ENCODE measurements around the gene DRD4. TPM values are rescaled to one million over a fixed set of nuclear protein-coding genes. Genes with fewer than 3 reads are reported as not detected.

The DRD4 gene
- polyA plus RNA-seq, 4 donors = 1.8 to 5.2 (median 4.7) TPM

DNA sequence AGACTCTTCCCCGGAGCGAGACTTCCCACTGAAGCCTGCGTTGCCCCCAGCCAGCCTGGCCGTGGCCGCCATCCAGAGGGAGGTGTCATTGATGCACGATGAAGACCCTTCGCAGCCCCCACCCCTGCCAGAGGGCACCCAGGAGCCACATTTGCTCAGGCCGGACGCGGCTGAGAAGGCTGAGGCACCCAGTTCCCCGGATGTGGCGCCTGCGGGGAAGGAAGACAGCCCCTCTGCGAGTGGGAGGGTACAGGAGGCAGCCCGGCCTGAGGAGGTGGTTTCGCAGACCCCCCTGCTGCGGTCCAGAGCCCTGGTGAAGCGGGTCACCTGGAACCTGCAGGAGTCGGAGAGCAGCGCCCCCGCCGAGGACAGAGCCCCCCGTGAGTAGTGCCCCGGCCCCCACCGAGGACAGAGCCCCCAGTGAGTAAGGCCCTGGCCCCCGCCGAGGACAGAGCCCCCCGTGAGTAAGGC is 27.7 kb upstream of the DRD4 start:
- DNase-seq (ENCODE audit: low read depth in 4 of 4, low spot score in 2 of 4) = no peak

DNA sequence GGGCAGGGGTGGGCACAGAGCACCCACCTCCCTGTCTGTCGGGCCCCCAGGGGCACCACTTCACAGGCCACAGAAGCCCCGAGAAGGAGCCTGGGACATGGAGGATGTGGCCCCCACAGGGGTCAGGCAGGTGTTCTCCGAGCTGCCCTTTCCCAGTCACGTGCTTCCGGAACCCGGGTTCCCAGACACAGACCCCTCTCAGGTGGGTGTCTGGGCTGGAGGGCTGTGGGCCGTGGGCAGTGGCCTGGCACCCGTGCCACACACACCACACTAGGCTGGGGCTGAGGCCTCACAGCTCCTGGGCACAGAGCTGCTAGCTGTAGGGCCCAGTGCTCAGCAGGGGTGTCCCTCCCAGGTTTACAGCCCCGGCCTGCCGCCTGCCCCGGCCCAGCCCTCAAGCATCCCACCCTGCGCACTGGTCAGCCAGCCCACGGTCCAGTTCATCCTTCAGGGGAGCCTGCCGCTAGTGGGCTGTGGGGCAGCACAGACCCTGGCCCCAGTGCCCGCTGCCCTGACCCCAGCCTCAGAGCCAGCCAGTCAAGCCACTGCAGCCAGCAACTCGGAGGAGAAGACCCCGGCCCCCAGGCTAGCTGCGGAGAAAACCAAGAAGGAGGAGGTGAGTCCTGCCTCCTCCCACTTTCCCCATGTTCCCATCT is 26.8 kb upstream of the DRD4 start:
- DNase-seq (ENCODE audit: low read depth in 4 of 4, low spot score in 2 of 4) = no peak

DNA sequence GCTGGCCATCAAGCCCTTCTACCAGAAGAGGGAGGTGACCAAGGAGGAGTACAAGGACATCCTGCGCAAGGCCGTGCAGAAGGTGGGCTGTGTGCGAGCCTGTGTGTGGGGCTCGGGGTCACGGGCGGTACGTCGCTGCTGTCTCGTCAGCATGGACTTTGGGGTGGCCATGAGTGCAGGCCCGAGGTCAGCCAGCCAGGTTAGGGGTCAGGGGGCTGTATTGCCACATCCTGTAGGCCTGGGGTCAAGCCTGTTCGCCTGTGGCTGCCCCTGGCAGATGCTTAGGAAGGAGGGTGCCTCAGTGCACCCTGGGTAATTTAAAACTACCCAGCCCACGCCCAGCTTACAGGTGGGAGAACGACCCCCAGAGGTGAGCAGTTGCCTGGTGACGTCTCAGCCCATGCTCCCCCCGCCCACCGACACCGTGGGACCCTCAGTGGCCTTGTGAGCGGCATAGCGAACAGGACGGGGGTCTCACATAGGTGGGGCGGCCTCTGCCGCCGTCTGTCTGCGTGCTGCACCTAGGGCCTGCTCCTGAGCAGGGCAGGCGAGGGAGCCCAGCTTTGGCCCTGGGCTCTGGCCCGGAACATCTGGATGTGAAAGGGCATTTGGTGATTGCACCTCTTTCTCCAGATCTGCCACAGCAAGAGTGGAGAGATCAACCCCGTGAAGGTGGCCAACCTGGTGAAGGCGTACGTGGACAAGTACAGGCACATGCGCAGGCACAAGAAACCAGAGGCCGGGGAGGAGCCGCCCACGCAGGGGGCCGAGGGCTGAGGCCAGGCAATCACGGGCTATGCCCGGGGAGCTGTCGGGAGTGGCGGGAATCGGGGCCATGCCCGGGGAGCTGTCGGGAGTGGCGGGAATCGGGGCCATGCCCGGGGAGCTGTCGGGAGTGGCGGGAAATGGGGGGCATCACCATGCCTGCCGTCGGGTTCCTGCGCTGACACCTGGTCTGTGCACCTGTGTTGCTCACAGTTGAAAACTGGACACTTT is 25.8 kb upstream of the DRD4 start:
- no peak for DNase-seq (ENCODE audit: low read depth in 4 of 4, low spot score in 2 of 4)

DNA sequence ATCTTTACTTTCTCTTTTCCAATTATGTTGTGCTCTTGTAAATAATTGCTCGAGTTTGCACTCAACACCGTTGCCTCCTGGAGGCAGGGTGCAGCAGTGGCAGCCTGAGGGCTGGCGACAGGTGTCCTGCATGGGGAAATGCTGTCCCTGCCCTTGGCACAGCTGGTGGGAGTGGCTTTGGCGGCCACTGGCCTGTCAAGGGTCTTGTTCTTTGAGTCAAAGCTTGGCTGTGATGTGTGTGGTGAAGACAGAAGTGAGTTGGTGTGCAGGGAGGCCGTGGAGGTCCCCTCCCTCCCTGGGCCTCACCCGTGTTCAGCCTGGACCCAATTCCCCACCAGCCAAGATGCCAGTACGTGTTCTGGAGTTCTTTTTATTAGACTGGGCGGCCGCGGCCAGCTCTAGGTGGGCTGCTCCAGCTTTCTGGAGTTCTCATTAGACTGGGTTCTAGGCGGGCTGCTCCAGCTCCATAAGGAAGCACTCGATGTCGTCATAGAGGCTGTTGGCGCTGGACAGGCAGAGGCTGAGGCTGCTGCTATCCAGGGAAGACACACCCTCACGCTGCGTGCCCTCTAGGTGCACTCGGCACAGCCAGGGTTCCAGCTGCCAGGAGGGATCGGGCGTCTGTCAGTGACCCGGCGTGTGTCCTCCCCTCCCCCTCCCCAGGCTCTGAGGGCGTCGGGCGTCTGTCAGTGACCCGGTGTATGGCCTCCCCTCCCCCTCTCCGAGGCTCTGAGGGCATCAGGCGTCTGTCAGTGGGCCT is 24.7 kb upstream of the DRD4 start:
- DNase-seq (ENCODE audit: low read depth in 4 of 4, low spot score in 2 of 4) = no peak

DNA sequence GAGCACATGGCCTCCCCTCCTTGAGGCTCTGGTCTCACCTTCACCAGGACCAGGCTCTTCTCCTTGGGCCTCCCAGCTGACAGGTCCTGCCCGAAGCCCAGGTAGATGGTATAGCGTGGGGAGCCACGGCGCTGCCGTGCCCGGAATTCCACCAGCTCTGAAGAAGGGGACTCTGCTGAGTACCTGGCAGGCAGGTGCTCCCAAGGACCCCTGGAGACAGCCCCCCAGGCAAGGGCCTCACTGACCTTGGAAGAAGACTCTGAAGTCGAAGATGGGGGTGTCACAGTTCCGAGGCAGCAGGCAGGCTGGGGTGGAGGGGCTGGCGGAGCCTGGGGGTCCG is 24.1 kb upstream of the DRD4 start:
- DNase-seq (ENCODE audit: low read depth in 4 of 4, low spot score in 2 of 4) = no peak

DNA sequence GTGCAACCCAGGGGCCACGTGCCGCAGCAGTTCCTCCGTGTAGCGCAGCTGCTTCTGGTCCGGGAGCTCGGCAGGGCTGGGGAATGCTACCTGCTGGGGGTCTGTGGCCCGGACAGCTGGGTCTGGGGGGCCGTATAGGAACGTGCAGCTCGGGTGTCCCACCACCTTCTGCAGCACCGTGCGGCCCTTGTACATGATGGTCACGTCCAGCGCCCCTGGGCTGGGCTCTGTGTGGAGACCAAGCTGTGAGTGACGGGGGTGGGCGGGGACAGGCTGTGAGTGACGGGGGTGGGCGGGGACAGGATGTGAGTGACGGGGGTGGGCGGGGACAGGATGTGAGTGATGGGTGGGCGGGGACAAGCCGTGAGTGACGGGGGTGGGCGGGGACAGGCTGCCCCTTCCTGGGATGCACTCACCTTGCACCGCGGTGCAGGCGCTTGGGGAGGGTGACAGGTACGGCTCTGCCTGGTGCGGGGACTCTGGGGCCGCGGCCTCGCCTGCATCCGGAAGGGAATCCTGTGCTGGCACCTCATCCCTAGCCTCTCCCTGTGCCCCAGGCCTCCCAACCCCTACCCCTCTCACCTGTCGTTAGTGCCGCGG is 23.6 kb upstream of the DRD4 start:
- no peak for DNase-seq (ENCODE audit: low read depth in 4 of 4, low spot score in 2 of 4)

DNA sequence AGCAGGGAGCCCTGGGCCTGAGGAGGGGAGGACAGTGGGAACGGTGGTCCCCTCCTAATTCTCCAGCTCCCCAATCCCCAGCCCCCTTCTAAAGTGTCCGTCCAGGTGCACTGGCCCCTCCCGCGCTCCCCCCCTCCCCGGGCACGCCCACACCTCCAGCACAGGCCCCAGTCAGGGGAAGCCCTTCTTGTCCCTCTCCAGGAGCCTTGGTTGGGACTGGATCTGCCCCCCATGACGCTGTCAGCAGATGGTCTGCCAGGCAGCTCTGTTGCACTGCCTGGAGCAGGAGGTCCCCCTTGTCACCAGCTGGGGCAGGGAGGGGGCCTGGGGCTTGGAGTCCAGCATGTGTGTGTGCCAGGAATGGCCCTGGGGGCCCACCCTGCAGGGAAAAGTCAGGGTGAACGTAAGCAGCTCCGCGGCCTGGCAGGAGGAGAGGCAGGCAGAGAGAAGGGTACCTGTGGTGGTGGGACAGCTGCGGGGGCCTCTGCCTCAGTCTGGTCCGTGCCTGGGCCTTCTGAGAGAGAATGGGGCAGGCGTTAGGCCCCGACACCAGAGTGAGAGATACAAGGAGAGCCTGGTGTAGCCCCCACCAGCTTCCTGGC is 22.9 kb upstream of the DRD4 start:
- no peak for DNase-seq (ENCODE audit: low read depth in 4 of 4, low spot score in 2 of 4)

DNA sequence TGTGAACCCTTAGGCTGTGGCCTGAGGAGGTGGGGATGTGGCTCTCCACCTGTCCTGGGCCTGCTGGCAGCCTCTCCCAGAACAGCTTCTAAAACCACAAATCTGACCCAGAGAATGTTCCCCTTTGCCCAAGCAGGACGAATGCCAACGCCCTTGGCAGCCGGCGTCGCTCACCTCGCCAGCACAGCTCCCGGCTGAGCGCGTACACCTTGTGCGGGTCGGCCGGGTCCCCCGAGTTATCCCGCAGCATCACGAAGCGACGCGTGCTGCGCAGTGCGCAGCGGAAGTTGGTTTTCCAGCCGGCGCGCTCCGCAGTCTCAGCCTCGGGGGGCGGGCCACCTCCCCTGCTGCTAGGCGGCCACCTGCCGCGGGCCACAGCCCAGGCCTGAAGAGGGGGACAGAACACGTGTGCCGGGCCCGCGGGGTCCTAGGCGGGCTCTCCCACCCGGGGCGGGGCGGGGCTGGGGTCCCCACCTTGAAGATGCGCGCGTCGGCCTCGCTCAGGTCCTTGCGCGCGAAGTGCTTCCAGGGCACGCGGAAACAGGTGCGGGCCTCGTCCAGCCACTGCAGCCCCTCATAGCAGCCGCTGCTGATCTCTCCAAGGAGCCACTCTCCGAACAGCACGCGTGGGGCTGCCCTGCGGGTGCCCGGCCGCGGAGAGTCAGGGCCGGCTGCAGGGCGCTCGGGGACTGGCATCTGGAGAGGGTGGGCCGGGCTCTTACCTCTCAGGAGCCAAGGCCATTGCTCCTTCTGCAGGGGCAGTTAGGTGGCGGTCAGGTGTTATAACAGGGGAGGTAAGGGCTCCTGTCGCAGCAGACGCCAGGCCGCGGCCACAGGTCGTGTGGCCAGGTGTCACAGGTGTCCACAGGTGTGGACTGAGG is 22.2 kb upstream of the DRD4 start:
- DNase-seq (ENCODE audit: low read depth in 4 of 4, low spot score in 2 of 4) = no peak

DNA sequence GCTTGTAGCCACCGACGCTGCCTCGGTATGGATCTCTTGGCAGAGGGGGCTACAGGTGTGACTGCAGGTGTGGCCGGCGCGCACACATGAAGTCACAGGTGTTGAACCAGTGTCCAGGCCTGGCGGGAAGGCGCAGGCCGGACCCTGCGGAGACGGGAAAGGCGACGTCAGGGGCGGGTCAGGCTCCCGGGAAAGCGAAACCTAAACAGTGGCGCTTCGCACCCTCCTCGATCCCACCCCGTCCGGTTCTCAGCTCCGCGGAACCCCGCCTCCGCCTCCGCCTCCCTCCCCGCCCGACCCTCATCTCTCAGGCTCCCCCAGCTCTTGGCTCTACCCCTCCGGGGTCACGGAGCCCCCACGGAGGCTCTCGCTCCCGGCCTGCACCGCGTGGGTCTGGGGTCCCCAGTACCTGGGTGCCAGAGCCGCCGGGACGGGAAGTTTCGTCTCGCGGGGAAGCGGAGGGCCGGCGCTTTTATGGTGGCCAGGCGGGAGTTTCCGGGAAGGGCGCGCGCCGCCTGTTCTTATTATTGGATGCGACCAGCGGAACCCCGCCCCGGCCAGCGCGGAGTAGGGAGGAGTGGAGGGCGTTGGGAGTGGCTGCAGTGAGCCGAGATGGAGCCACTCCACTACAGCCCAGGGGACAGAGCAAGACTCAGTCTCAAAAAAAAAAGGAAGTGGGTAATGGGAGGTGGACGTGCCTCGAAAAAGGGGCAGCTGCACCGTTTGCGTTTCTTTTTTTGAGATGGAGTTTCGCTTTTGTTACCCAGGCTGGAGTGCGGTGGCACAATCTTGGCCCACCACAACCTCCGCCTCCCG is 21.4 kb upstream of the DRD4 start, which contains the start of gene IRF7:
Gene IRF7, minus strand, starts transcription at position 447 of the 816 bp plus-strand sequence. CDS start 586 bp downstream, outside the sequence.
- DNase-seq (ENCODE audit: low read depth in 4 of 4, low spot score in 2 of 4) = peak; percentile 56 to 89 (median 79)

DNA sequence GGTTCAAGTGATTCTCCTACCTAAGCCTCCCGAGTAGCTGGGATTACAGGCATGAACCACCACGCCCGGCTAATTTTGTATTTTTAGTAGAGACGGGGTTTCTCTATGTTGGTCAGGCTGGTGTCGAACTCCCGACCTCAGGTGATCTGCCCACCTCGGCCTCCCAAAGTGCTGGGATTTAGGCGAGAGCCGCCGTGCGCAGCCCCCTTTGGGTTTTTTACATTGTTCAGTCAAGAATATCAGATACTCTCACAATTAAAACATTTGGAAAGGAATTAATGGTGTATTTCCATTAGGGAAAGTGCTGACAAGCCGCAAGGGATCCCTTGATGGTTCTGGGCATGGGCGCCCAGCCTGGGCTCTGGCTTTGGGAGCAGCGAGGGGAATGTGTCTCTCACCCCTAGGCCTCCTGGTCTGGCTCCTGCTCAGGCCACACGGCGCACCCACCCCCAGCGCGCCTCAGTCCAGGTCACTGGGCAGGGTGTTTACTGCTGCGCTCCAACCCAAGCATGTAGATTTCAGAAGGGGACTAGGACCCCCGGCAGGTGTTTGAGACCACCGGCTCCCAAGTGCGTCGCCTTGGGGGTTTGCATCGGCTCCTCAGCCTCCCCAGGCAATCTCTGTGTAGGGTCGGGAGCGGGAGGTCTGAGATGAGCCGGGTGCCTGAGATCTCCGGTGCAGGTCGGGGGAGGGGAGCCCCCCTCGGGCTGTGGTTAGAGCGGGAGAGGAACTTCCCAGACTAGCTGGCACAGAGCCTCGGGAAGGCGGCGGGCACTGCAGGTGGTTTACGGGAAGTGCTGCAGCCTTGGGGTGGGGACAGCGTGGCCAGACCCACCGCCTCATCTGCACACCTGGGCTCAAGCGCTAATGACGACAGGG is 20.5 kb upstream of the DRD4 start:
- DNase-seq (ENCODE audit: low read depth in 4 of 4, low spot score in 2 of 4) = no peak

DNA sequence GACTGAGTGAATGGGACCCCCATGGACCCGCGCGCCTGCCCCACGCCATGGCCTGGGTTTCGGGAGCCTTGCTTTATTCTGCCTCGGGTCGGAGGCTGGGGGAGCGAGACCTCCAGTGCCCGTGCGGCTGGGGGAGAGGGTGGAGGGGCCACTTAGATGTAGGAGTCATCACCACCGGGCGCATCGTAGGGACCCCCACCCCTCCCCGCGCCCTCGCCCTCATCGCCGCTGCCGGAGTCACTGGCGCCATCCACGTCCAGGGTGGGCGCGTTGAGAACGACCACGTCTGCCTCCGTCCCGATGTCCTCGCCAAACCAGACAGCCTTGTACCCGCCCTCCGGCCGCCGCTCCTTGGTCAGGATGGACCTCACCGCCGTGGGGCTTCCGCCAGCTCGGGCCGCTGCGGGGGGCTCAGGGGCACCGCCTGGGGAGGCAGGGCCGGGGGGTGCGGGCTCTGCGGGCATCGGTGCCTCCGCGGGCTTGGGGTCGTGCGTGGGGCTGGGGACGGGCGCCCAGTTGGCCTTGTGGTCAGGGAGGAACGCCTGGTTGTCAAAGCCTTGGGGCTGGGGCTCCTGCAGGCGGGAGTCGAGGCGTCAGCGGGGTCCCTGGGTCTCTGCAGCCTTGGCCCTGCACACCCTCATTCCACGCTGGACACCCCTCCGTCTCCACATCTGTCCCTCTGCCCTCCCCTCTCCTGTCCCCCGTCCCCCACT is 19.7 kb upstream of the DRD4 start:
- no peak for DNase-seq (ENCODE audit: low read depth in 4 of 4, low spot score in 2 of 4)

DNA sequence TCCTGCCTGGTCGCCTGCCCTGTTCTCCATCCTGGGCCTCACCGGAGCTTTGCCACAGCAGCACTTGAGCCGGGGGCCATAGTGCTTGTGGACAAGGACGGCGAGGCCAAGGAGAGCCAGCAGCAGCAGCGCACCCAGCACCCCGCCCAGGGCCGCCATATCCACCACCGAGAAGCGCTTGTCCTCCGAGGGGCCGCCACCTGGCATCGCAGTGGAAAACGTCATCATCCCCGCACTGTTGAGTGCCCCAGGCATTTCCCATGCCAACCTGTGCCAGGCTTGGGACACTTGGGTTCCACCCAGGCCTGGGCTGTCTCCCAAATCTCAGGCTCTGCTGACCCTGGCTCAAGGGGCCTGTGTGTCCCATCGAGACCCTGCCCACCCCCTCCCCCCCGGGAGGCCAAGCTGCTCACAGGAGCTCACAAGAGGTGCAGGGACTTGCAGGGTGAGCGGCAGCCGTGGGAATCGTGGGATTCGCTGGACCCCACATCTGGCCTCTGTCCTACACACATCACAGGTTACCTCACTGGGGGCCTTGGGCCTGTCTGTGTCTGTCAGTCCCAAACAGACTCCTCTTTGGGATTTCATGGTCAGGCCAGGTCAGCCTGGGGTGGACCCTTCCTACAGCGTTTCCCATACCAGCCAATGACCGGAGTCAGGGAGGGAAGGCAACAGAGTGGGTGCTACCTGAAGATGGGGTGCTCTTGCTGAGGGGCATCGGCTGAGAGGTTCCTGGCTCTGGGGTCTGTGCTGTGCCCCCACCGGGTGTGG is 19.0 kb upstream of the DRD4 start:
- no peak for DNase-seq (ENCODE audit: low read depth in 4 of 4, low spot score in 2 of 4)

DNA sequence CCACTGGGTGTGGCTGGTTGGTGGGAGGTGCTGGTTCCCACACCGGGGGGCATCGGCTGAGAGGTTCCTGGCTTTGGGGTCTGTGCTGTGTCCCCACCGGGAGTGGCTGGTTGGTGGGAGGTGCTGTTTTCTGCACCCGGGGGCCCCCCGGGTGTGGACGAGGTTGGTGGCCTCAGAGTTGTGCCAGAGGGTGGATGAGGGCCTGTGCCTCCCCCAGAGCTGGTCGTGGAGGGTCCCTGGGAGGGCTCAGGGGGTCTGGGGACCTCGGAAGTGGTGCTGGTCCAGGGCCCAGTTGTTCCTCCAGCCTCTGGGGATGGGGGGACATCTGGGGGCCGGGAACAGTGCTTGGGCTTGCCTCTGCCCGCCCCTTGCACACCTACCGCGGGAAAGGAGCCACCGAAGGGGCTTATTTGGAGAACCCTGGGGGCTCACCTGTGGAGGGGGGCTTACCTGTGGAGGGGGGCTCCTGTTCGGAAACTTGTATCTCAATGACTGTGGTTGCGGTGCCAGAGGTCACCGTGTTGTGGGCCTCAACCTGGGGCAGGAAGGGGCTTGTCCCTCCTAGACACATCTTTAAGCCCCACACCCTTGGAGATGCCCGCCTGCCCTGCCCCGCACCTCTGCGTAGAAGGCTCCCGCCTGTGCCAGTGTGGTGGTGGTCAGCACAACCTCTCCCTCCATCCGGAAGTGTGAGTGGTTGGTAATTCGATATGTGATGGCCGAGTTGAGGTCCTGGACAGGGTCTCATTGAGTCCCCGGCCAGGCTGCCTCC is 18.0 kb upstream of the DRD4 start:
- DNase-seq (ENCODE audit: low read depth in 4 of 4, low spot score in 2 of 4) = no peak

DNA sequence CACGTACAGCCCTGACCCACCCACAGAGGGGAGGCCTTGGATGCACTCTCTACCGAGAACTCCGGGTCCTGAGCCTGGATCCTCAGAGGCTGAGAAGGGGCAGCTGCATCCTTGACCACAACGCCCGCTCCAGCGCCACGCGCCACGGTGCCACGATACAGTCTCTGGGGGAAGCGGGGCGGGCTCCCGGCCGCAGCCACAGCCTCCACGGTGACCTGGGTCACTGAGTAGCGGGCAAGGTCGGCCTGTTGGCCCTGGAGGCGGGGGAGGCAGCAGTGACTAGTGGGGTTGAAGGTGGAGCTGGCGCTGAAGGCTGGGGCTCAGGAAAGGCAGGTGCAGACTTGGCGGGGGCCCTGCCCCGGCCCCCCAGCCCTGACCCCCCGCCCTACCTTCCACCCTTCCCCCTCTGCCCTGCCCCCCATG is 17.4 kb upstream of the DRD4 start:
- DNase-seq (ENCODE audit: low read depth in 4 of 4, low spot score in 2 of 4) = no peak

DNA sequence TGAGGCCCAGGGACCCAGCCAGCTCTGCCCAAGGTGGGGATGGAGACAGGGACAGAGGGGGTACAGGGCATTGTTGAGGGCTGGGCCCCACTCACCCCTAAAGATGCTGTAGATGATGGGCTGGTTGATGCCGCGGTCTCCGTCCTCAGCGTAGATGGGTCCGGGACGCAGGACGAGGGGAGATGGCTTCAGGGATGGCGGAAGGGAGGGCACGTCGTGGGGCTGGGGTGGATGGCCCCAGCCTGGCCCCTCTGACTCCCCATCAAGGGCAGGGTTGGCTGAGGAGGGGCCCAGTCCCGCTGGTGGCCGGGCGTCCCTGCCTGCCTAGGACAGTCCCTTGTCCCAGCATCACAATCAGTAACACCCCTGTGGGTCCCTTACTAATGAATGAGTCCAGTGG is 16.9 kb upstream of the DRD4 start:
- DNase-seq (ENCODE audit: low read depth in 4 of 4, low spot score in 2 of 4) = no peak

Data from left renal cortex interstitium (tissue), 4 donors.